ENCODE data around the gene PCDH19.

The PCDH19 gene

DNA sequence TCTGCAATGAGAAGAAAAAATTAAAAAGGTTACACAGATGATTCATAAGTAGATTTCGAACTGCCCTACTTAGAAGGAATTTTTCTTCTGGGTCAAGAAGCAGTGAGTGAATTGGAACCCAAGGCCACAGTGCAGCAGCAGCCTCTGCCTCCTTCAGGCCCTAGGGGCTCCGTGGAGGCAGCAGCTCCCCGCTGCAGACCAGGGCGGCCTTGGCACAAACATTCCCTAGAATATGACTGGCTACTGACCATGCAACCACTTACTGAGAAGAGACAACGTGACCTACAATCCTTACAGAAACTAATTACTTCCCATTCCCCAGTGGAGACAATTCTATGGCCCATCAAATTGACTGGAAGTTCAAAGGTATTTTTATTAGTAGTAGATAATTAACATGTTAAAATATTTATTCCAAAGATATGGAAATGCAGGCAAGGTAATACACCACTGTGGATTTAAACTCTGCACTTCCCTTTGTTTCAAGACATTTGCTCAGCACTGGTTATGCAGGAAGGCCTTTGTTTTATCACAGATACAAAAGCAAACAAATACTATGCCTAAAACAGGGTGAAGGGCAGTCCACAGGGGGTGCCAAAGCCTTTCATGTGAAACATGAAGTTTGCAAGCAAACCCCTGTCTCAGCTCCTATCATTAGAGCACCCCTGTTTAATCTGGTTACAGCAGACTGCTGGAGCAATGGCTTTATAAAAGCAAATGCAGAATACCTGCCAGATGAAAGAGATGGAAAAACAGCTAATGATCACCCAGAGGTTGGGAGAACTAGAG, 59.2 kb downstream of the PCDH19 start:
- Histone ChIP-seq H3K79me2 (ENCODE audit: insufficient read depth, low read length) (no peaks in the 10 kb centered on the region), H3K4me1 (ENCODE audit: insufficient read depth, low read length, poor library complexity, severe bottlenecking) (no peaks in the 10 kb centered on the region), H3K4me3 (ENCODE audit: low read length, poor library complexity, severe bottlenecking) (no peak overlapping the region), H3K36me3 (ENCODE audit: insufficient read depth, low read length) (no peaks in the 10 kb centered on the region), H3K9me3 (ENCODE audit: insufficient read depth, low read depth, low read length) (no peaks in the 10 kb centered on the region), H3K4me2 (ENCODE audit: low read depth, low read length, poor library complexity, severe bottlenecking) (no peak overlapping the region), H2AFZ (ENCODE audit: low read length) (no peak overlapping the region), H3K9me2 (replicated peaks; ENCODE audit: low read depth, low read length) (no peaks in the 10 kb centered on the region), H3K9ac (ENCODE audit: low read depth, low read length, poor library complexity, severe bottlenecking) (no peak overlapping the region), H3K27me3 (ENCODE audit: insufficient read depth, low read length, poor library complexity, severe bottlenecking) (no peaks in the 10 kb centered on the region), H4K20me1 (ENCODE audit: insufficient read depth, low read length, poor library complexity, severe bottlenecking) (no peaks in the 10 kb centered on the region), H3F3A (ENCODE audit: low read depth) (no peaks in the 10 kb centered on the region)
- TF ChIP-seq EZH2phosphoT487 (IDR thresholded peaks at IDR 0.05; ENCODE audit: borderline replicate concordance), result no peak
- TF ChIP-seq, protein P1, sequence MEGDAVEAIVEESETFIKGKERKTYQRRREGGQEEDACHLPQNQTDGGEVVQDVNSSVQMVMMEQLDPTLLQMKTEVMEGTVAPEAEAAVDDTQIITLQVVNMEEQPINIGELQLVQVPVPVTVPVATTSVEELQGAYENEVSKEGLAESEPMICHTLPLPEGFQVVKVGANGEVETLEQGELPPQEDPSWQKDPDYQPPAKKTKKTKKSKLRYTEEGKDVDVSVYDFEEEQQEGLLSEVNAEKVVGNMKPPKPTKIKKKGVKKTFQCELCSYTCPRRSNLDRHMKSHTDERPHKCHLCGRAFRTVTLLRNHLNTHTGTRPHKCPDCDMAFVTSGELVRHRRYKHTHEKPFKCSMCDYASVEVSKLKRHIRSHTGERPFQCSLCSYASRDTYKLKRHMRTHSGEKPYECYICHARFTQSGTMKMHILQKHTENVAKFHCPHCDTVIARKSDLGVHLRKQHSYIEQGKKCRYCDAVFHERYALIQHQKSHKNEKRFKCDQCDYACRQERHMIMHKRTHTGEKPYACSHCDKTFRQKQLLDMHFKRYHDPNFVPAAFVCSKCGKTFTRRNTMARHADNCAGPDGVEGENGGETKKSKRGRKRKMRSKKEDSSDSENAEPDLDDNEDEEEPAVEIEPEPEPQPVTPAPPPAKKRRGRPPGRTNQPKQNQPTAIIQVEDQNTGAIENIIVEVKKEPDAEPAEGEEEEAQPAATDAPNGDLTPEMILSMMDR (conservative IDR thresholded peaks at IDR 0.05; ENCODE audit: low read length), result no peak

DNA sequence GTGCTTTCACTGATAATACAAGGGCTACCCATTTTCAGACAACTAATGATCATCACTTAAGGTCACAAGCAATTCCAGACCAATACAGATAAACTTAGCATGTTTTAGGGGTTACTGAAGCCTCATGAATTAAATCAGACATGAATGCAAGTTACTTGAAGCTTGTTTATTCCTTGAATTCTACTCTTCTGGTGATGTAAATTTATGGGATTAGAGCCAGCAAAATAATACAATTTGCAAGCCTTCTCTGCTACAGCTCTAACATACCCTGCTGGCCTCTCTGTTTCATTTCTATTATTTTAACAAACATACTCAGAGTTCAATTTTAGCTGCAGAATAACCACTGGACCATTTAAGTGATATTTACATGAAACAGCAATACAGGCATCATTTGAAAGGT, 60.7 kb downstream of the PCDH19 start:
- no peak for TF ChIP-seq EZH2phosphoT487 (IDR thresholded peaks at IDR 0.05; ENCODE audit: borderline replicate concordance)
- TF ChIP-seq, protein P1 (conservative IDR thresholded peaks at IDR 0.05; ENCODE audit: low read length), result no peak
- H3K4me2 ChIP-seq (ENCODE audit: low read depth, low read length, poor library complexity, severe bottlenecking), result no peak overlapping the region
- H2AFZ ChIP-seq (ENCODE audit: low read length), result no peak overlapping the region
- no peaks in the 10 kb centered on the region for H3K4me1 ChIP-seq (ENCODE audit: insufficient read depth, low read length, poor library complexity, severe bottlenecking)
- no peaks in the 10 kb centered on the region for H3K27me3 ChIP-seq (ENCODE audit: insufficient read depth, low read length, poor library complexity, severe bottlenecking)
- no peak overlapping the region for H3K9ac ChIP-seq (ENCODE audit: low read depth, low read length, poor library complexity, severe bottlenecking)
- H3K79me2 ChIP-seq (ENCODE audit: insufficient read depth, low read length), result no peaks in the 10 kb centered on the region
- no peaks in the 10 kb centered on the region for H3K9me3 ChIP-seq (ENCODE audit: insufficient read depth, low read depth, low read length)
- no peaks in the 10 kb centered on the region for H3K9me2 ChIP-seq (replicated peaks; ENCODE audit: low read depth, low read length)
- H4K20me1 ChIP-seq (ENCODE audit: insufficient read depth, low read length, poor library complexity, severe bottlenecking), result no peaks in the 10 kb centered on the region
- no peaks in the 10 kb centered on the region for H3K36me3 ChIP-seq (ENCODE audit: insufficient read depth, low read length)
- no peaks in the 10 kb centered on the region for H3F3A ChIP-seq (ENCODE audit: low read depth)
- no peak overlapping the region for H3K4me3 ChIP-seq (ENCODE audit: low read length, poor library complexity, severe bottlenecking)

DNA sequence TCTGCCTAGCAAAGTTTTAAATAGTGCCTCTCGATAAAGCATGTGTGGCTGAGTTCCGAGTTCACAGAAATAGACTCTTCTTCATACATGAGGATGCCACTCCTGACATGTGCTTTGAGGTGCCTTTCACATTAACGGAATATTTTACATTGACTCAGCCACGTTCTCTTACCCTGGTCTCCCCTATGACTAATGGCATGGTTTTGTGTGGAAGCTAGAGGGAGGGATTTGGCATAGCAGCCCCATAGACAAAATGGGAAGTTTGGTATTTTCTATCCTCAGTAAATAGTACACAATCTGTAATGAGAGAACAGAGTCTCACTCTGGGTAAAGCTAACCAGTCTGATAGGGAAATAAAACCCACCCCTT, 68.9 kb downstream of the PCDH19 start:
- no peaks in the 10 kb centered on the region for H3K9me2 ChIP-seq (replicated peaks; ENCODE audit: low read depth, low read length)
- H3K4me2 ChIP-seq (ENCODE audit: low read depth, low read length, poor library complexity, severe bottlenecking), result no peak overlapping the region
- no peaks in the 10 kb centered on the region for H3K79me2 ChIP-seq (ENCODE audit: insufficient read depth, low read length)
- no peak overlapping the region for H3K4me3 ChIP-seq (ENCODE audit: low read length, poor library complexity, severe bottlenecking)
- no peaks in the 10 kb centered on the region for H3K9me3 ChIP-seq (ENCODE audit: insufficient read depth, low read depth, low read length)
- no peaks in the 10 kb centered on the region for H3F3A ChIP-seq (ENCODE audit: low read depth)
- no peak overlapping the region for H2AFZ ChIP-seq (ENCODE audit: low read length)
- no peak overlapping the region for H3K9ac ChIP-seq (ENCODE audit: low read depth, low read length, poor library complexity, severe bottlenecking)
- no peaks in the 10 kb centered on the region for H3K27me3 ChIP-seq (ENCODE audit: insufficient read depth, low read length, poor library complexity, severe bottlenecking)
- H4K20me1 ChIP-seq (ENCODE audit: insufficient read depth, low read length, poor library complexity, severe bottlenecking), result no peaks in the 10 kb centered on the region
- TF ChIP-seq EZH2phosphoT487 (IDR thresholded peaks at IDR 0.05; ENCODE audit: borderline replicate concordance), result no peak
- TF ChIP-seq, protein P1 (conservative IDR thresholded peaks at IDR 0.05; ENCODE audit: low read length), result no peak
- no peaks in the 10 kb centered on the region for H3K36me3 ChIP-seq (ENCODE audit: insufficient read depth, low read length)
- H3K4me1 ChIP-seq (ENCODE audit: insufficient read depth, low read length, poor library complexity, severe bottlenecking), result no peaks in the 10 kb centered on the region

Measured in Loucy (cell line).